COLO668 (cell line): ENCODE measurements around the gene PLD4.

Source experiments
- DNase-seq: peaks from one replicate; lab custom pipeline; 2025; ENCODE audit not compliant: unreplicated experiment; lab: John Stamatoyannopoulos, UW

PLD4 gene

GRCh38 chr14:104927432-104927816 lies 2.7 kb downstream of the PLD4 start:
- no peak for DNase-seq

- DNase-seq: no peak
Observed at GRCh38 chr14:104927901-104928300, 3.2 kb downstream of the PLD4 start.

- DNase-seq: no peak
Observed at GRCh38 chr14:104928391-104929133, 3.9 kb downstream of the PLD4 start.

- no peak for DNase-seq
Observed at GRCh38 chr14:104929268-104930230, 4.9 kb downstream of the PLD4 start.

- no peak for DNase-seq
Observed at GRCh38 chr14:104930526-104931303, 6.0 kb downstream of the PLD4 start.

GRCh38 chr14:104931304-104931770 lies 6.7 kb downstream of the PLD4 start:
- DNase-seq: no peak

- no peak for DNase-seq
Observed at GRCh38 chr14:104931771-104932675, 7.3 kb downstream of the PLD4 start.

GRCh38 chr14:104932676-104933631 lies 8.3 kb downstream of the PLD4 start:
- peak; percentile 77 for DNase-seq

GRCh38 chr14:104933746-104934733 lies 9.4 kb downstream of the PLD4 start:
- no peak for DNase-seq

- DNase-seq: no peak
Observed at GRCh38 chr14:104935026-104935650, 10.5 kb downstream of the PLD4 start.

- DNase-seq: no peak
Observed at GRCh38 chr14:104935955-104936354, 11.3 kb downstream of the PLD4 start.

GRCh38 chr14:104936361-104937155 lies 11.9 kb downstream of the PLD4 start:
- DNase-seq: no peak

GRCh38 chr14:104937161-104937560 lies 12.5 kb downstream of the PLD4 start:
- no peak for DNase-seq

- DNase-seq: no peak
Observed at GRCh38 chr14:104937694-104938365, 13.2 kb downstream of the PLD4 start.

GRCh38 chr14:104938436-104938835 lies 13.8 kb downstream of the PLD4 start:
- DNase-seq: no peak

- no peak for DNase-seq
Observed at GRCh38 chr14:104938960-104939359, 14.3 kb downstream of the PLD4 start.
